Thyroid gland (tissue), 4 donors: ENCODE data around the gene KRTAP10-1.

Experiments
- CTCF ChIP-seq, 6 experiments: fragments of 200-600 bp in 3 of 6; fragments of 450-650 bp in 3 of 6; sonication (generic) in 3 of 6; IDR thresholded peaks; one replicate each; pipeline ENCODE4 v1.5.1; 2016 to 2019; ENCODE audit warnings: antibody characterized with exemption in 6 of 6, mild to moderate bottlenecking in 2 of 6, inconsistent platforms in 1 of 6, moderate library complexity in 1 of 6
- POLR2A ChIP-seq, 2 donors: fragments of 450-650 bp; IDR thresholded peaks; one replicate each; pipeline ENCODE4 v1.6.1; 2017; ENCODE audit warnings: antibody characterized with exemption in 2 of 2, mild to moderate bottlenecking in 2 of 2, moderate library complexity in 1 of 2

- TF ChIP-seq CTCF (IDR thresholded peaks at IDR 0.05) (no peak), POLR2A (IDR thresholded peaks at IDR 0.05) (no peak)
These were observed 31.3 kb upstream of the KRTAP10-1 start for GRCh38 chr21:44571296-44571695.
